ENCODE results near the gene KCNN1. TPM values are rescaled to one million over a fixed set of nuclear protein-coding genes. Genes with fewer than 3 reads are reported as not detected.
"Not testable (repeated sequence)": the region's sequence is repeated elsewhere in the genome, so short reads cannot be mapped to it uniquely, and the experiment has no call there.

The KCNN1 gene
- total and polyA plus RNA-seq, 8 donors, result 0.06 to 2.8 (median 2.1) TPM

GRCh38 chr19:18023622-18024251 is 56.8 kb downstream of the KCNN1 start:
- intact Hi-C loops (cut with DNase I), result no loop called here
- H3K27me3 ChIP-seq, result no peaks in the 10 kb centered on the region
- no peak overlapping the region for H3K4me3 ChIP-seq
- ATAC-seq, result peak; percentile 66
- no peak for TF ChIP-seq CTCF (IDR thresholded peaks at IDR 0.05)
- peak in 3 of 4 donors; percentile 66 to 92 (median 91) for DNase-seq
- H3K9me3 ChIP-seq, result no peaks in the 10 kb centered on the region
- H3K4me1 ChIP-seq, result peaks cover 28 to 62% of the 10 kb centered on the region in 2 donors
- no peaks in the 10 kb centered on the region for H3K36me3 ChIP-seq
- H3K27ac ChIP-seq, result peak overlapping the region; percentile 84 to 88

GRCh38 chr19:18027151-18027550 is 60.2 kb downstream of the KCNN1 start:
- no peaks in the 10 kb centered on the region for H3K27me3 ChIP-seq
- no peak overlapping the region for H3K27ac ChIP-seq
- no peaks in the 10 kb centered on the region for H3K9me3 ChIP-seq
- no peak for TF ChIP-seq CTCF (IDR thresholded peaks at IDR 0.05)
- H3K4me1 ChIP-seq, result peaks cover 8 to 44% of the 10 kb centered on the region in 2 donors
- H3K4me3 ChIP-seq, result no peak overlapping the region
- no peaks in the 10 kb centered on the region for H3K36me3 ChIP-seq
- ATAC-seq (no peak), DNase-seq (no peak)
- intact Hi-C loops (cut with DNase I), result no loop called here

- Histone ChIP-seq H3K27me3 (no peaks in the 10 kb centered on the region), H3K27ac (no peak overlapping the region), H3K36me3 (no peaks in the 10 kb centered on the region), H3K4me3 (no peak overlapping the region), H3K9me3 (no peaks in the 10 kb centered on the region), H3K4me1 (peaks cover 0 to 22% of the 10 kb centered on the region in 2 donors)
- ATAC-seq (peak; percentile 44), DNase-seq (no peak)
- TF ChIP-seq CTCF (IDR thresholded peaks at IDR 0.05), result no peak
- intact Hi-C loops (cut with DNase I), result no loop called here
Measured at GRCh38 chr19:18029617-18030338, 62.9 kb downstream of the KCNN1 start.

GRCh38 chr19:18031401-18031800 is 64.5 kb downstream of the KCNN1 start:
- ATAC-seq, result peak; percentile 49
- H3K4me3 ChIP-seq, H3K36me3 ChIP-seq: not testable (repeated sequence)

GRCh38 chr19:18032102-18032501 is 65.2 kb downstream of the KCNN1 start:
- peaks cover 0 to 21% of the 10 kb centered on the region in 2 donors for H3K4me1 ChIP-seq
- H3K36me3 ChIP-seq; H3K27me3 ChIP-seq; ATAC-seq; DNase-seq; H3K9me3 ChIP-seq; intact Hi-C loops (cut with DNase I); H3K4me3 ChIP-seq; H3K27ac ChIP-seq: not testable (repeated sequence)

More at GRCh38 chr19:18031401-18031800, 64.5 kb downstream of the KCNN1 start:
- intact Hi-C loops (cut with DNase I); H3K27me3 ChIP-seq; DNase-seq; H3K9me3 ChIP-seq: not testable (repeated sequence)
- Histone ChIP-seq H3K4me1 (peaks cover 0 to 21% of the 10 kb centered on the region in 2 donors), H3K27ac (peak overlapping the region in 1 of 2 donors; percentile 35)

GRCh38 chr19:18041054-18041453 is 74.1 kb downstream of the KCNN1 start:
- no peak overlapping the region for H3K4me3 ChIP-seq
- H3K4me1 ChIP-seq, result peaks cover 8 to 20% of the 10 kb centered on the region in 2 donors
- no peaks in the 10 kb centered on the region for H3K9me3 ChIP-seq
- no peak for ATAC-seq
- no peaks in the 10 kb centered on the region for H3K36me3 ChIP-seq
- H3K27me3 ChIP-seq, result no peaks in the 10 kb centered on the region
- no peak for DNase-seq
- no peak for TF ChIP-seq CTCF (IDR thresholded peaks at IDR 0.05)
- H3K27ac ChIP-seq, result no peak overlapping the region
- intact Hi-C loops (cut with DNase I), result no loop called here

Measured in left lung (tissue), 10 donors.